A673 (cell line): ENCODE measurements around the gene HELZ.

ENCODE experiments used
- EZH2 ChIP-seq: fragments of 200-600 bp; sonication (generic); IDR thresholded peaks from 2 replicates; pipeline ENCODE4 v1.6.1; 2017; ENCODE audit warnings: borderline replicate concordance, low read depth, mild to moderate bottlenecking, mixed read lengths, antibody characterized with exemption, low read length; ENCODE audit not compliant: poor library complexity, severe bottlenecking
- TF ChIP-seq, protein P1 (sequence below): fragments of 300-800, 200-600 bp; sonication (generic); conservative IDR thresholded peaks from 2 replicates; pipeline ENCODE4 v1.5.1; 2017; ENCODE audit warnings: low read depth, mild to moderate bottlenecking, antibody characterized with exemption, low read length, moderate library complexity, mixed read lengths

DNA sequence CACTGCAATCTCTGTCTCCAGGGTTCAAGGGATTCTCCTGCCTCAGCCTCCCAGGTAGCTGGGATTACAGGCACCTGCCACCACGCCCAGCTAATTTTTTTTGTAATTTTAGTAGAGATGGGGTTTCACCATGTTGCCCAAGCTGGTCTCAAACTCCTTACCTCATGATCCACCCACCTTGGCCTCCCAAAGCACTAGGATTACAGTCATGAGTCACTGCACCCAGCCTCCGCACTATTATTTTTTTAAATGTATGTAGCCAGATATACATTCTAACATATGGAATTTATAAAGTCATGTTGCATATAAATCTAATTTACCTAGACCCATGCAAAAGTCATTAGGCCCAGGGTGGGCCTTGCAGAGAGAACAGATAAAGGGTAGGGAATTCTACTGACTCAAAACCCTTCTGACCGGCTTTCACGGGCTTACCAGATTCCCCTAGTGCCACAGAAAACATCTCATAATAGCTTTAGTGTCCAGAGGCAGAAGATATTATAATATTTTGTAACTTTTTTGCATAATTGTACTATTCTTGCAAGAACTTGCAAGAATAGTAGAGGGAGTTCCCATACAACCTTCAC lies 20.5 kb upstream of the HELZ start:
- TF ChIP-seq, protein P1, sequence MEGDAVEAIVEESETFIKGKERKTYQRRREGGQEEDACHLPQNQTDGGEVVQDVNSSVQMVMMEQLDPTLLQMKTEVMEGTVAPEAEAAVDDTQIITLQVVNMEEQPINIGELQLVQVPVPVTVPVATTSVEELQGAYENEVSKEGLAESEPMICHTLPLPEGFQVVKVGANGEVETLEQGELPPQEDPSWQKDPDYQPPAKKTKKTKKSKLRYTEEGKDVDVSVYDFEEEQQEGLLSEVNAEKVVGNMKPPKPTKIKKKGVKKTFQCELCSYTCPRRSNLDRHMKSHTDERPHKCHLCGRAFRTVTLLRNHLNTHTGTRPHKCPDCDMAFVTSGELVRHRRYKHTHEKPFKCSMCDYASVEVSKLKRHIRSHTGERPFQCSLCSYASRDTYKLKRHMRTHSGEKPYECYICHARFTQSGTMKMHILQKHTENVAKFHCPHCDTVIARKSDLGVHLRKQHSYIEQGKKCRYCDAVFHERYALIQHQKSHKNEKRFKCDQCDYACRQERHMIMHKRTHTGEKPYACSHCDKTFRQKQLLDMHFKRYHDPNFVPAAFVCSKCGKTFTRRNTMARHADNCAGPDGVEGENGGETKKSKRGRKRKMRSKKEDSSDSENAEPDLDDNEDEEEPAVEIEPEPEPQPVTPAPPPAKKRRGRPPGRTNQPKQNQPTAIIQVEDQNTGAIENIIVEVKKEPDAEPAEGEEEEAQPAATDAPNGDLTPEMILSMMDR: no peak
- no peak for TF ChIP-seq EZH2
